NCI-H748 treated with DMSO at 0.1 percent for 48 hours (cell line): ENCODE measurements around the gene AOAH.

ENCODE experiments used
- DNase-seq: peaks from one replicate; lab custom pipeline; 2025; lab: John Stamatoyannopoulos, UW

Gene AOAH

GRCh38 chr7:36546331-36546730, 178.0 kb downstream of the AOAH start:
- no peak for DNase-seq

GRCh38 chr7:36545291-36545690, 179.0 kb downstream of the AOAH start:
- no peak for DNase-seq

- DNase-seq: no peak
These were observed 186.2 kb downstream of the AOAH start for GRCh38 chr7:36538126-36538525.

- DNase-seq: no peak
These were observed 188.2 kb downstream of the AOAH start for GRCh38 chr7:36535866-36536664.

- no peak for DNase-seq
These were observed 190.6 kb downstream of the AOAH start for GRCh38 chr7:36533717-36534116.

DNA sequence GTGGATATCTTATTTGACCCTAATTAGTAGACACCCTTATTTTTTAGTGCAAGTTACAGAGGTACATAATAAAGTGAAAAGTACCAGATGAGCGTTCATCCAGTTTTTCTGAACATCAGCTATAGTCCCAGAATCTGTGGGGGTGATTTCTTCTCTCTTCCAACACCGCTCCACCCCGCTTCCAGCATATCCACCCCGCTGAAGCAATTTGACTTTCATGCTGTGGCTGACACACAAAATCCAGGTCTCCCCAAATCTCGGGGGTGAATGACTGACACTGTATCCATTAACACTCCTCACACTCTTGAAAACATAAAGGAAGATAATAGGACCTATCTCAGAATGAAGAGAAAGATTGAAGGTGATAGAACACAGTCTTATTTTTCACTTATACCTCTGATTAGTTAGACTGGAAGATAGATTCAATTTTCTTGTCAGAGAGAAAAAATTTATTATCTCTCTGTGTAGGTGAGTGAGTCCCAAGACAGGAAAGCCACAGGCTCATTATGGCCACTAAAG, 191.3 kb downstream of the AOAH start:
- DNase-seq: no peak

GRCh38 chr7:36531951-36532350, 192.3 kb downstream of the AOAH start:
- DNase-seq: no peak

- DNase-seq: no peak
These were observed 193.8 kb downstream of the AOAH start for GRCh38 chr7:36530456-36530855.

GRCh38 chr7:36527549-36527913, 196.8 kb downstream of the AOAH start:
- DNase-seq: no peak

DNA sequence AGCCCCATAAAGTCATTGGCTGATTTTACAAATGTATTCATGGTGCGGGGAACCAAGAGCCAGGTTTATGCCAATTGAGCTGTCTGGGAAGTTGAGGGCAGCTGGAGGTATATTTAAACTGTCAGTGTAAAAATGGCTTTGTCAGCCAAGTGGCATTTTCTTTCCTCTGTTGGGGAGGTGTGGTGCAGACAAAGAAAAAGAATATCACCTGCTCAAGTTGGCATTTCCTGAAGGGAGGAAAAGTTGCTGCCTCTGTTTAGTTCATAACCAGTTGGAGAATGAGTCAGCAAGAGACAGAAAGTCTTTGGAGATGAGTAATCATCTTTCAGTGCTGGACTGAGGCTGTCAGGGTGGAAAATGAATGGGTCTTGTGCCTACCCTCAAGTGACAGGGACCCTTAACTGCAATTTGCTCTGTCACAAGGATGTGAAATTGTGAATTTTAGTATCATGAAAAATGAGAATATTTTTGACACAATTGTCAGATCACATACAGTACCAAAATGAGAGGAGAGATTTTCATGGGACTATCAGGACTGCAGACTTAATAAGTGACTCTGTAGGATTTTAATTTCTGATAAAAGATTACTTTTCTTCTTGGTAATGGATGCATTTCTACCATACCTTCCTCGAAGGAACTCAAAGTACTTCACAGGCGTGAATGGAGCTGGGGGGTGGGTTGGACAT, 197.3 kb downstream of the AOAH start:
- no peak for DNase-seq

- DNase-seq: no peak
These were observed 200.8 kb downstream of the AOAH start for GRCh38 chr7:36523371-36524101.

GRCh38 chr7:36522453-36523007, 201.8 kb downstream of the AOAH start:
- no peak for DNase-seq

- no peak for DNase-seq
These were observed 202.4 kb downstream of the AOAH start for GRCh38 chr7:36521911-36522310.

- DNase-seq: no peak
These were observed 203.2 kb downstream of the AOAH start for GRCh38 chr7:36521133-36521532.

DNA sequence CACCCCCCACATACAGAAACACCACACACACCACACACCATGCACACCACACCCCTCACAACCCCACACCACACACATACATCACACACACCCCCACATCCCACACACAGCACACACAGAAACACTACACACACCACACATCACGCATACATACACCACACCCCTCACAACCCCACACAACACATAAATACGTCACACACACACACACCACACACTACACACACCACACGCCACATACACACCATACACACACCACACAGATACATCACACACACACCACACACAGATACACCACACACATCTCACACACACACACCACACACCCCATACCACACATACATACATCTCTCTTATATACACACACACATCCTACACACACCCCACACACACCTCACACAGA, 208.4 kb downstream of the AOAH start:
- DNase-seq: no peak

- no peak for DNase-seq
These were observed 209.7 kb downstream of the AOAH start for GRCh38 chr7:36514289-36515243.

DNA sequence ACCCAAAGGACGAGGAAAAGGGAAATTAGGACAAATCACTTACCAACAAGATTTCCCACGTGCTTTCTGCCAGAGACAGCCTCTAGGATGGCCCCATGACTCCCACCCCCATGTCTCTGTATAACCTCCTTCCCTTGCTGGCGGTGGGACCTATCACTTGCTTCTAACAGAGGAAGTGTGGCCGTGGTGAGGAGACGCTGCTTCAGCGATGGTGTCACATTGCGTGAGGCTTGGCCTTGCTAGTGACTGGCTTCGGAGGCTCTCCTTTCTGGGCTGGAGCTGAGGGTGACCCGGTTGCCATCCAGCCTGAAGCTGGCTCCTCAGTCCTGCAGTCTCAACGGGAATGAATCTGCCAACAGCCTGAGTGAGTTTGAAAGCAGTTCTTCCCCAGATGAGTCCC, 210.9 kb downstream of the AOAH start:
- DNase-seq: no peak

DNA sequence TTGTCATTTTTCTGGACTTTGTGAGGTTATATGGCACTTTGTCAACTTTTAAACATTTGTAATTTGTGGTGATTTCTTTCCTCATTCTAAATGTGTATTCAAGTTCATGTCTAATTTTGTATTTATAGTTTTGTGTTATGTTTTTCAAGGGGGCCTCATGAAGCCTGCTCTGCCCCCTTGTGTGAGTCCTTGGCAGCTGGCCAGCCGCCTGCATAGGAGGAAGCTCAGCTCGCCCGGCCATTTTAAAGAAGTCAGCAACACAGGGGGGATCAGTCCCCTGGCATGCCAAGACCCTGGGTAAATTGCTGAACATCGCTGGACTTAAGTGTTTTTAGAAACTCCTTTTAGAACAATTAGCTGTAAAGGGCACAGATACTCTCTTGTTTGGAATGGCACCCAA, 211.7 kb downstream of the AOAH start:
- no peak for DNase-seq

DNA sequence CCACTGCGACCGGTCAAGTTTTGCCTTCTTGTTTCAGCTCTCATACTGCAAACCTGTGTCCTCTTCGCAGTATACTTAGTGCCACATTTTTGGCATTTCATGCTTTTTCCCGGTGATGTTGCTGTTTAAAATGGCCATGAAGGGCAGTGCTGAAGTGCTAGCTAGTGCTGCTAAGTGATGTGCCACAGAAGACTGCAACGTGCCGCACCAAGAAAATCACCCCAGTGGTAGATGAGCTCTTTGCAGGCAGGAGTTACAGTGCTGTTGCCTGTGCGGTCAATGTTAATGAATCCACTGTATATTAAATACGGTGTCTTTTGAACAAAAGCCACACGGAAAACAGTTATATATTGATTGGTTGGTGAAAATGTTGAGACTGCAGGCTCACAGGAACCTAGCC, 214.3 kb downstream of the AOAH start:
- no peak for DNase-seq

- DNase-seq: no peak
These were observed 216.5 kb downstream of the AOAH start for GRCh38 chr7:36507475-36508440.
